Hepatocyte (in vitro differentiated cells): ENCODE measurements around the gene ID3.

Source experiments
- EZH2 ChIP-seq: fragments of 200-600 bp; sonication (generic); IDR thresholded peaks from 2 replicates; pipeline ENCODE4 v1.6.1; 2016; ENCODE audit warnings: antibody characterized with exemption, mild to moderate bottlenecking, borderline replicate concordance
- EZH2phosphoT487 ChIP-seq: fragments of 200-600 bp; sonication (generic); IDR thresholded peaks from one replicate; pipeline ENCODE4 v1.6.1; 2018; ENCODE audit warnings: antibody characterized with exemption, mild to moderate bottlenecking, low read depth, moderate library complexity; ENCODE audit not compliant: unreplicated experiment, severe bottlenecking
- TF ChIP-seq, protein P1 (sequence below): fragments of 200-600 bp; sonication (generic); IDR thresholded peaks from 2 replicates; pipeline ENCODE4 v1.5.1; 2016; ENCODE audit warnings: antibody characterized with exemption, mild to moderate bottlenecking; ENCODE audit not compliant: poor library complexity

DNA sequence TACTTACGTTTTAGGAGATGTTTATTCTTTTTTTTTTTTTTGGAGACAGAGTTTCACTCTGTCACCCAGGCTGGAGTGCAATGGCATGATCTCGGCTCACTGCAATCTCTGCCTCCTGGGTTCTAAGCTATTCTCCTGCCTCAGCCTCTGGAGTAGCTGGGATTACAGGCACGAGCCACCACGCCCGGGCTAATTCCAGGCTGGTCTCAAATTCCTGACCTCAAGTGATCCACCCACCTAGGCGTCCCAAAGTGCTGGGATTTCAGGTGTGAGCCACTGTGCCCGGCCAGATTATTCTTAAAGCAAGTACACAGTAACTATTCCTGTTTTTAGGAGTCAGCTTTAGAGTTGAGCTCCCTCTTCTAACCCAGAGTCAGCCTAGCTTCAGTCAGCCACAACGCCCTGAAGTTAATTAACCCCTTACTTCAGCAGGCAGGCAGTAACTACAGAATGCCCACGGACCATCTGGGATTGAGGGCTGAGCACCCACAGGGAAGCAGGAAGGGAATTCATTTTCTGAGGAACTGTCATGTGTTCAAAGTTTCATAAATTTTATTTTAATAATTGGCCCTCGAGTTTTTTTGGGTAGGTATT lies 5.3 kb upstream of the ID3 start:
- TF ChIP-seq, protein P1, sequence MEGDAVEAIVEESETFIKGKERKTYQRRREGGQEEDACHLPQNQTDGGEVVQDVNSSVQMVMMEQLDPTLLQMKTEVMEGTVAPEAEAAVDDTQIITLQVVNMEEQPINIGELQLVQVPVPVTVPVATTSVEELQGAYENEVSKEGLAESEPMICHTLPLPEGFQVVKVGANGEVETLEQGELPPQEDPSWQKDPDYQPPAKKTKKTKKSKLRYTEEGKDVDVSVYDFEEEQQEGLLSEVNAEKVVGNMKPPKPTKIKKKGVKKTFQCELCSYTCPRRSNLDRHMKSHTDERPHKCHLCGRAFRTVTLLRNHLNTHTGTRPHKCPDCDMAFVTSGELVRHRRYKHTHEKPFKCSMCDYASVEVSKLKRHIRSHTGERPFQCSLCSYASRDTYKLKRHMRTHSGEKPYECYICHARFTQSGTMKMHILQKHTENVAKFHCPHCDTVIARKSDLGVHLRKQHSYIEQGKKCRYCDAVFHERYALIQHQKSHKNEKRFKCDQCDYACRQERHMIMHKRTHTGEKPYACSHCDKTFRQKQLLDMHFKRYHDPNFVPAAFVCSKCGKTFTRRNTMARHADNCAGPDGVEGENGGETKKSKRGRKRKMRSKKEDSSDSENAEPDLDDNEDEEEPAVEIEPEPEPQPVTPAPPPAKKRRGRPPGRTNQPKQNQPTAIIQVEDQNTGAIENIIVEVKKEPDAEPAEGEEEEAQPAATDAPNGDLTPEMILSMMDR, result no peak
- TF ChIP-seq EZH2 (no peak), EZH2phosphoT487 (no peak)
